HG03342 (cell line): Measurements from ENCODE around the gene TP53BP2.

Source experiments
- ATAC-seq: cut with Tn5 transposase; IDR thresholded peaks from one replicate; pipeline ENCODE4 v1.9.1; 2021; ENCODE audit warnings: mild to moderate bottlenecking, moderate library complexity; ENCODE audit not compliant: unreplicated experiment

The TP53BP2 gene

GRCh38 chr1:223802032-223802431 is 43.7 kb downstream of the TP53BP2 start:
- ATAC-seq, result no peak

GRCh38 chr1:223796210-223796609 is 49.5 kb downstream of the TP53BP2 start:
- ATAC-seq, result no peak

GRCh38 chr1:223794136-223794880 is 51.4 kb downstream of the TP53BP2 start:
- no peak for ATAC-seq

GRCh38 chr1:223793716-223794115 is 52.0 kb downstream of the TP53BP2 start:
- ATAC-seq, result no peak

- no peak for ATAC-seq
Measured at GRCh38 chr1:223792046-223792445, 53.7 kb downstream of the TP53BP2 start.

GRCh38 chr1:223788746-223789415 is 56.9 kb downstream of the TP53BP2 start:
- ATAC-seq, result no peak

- no peak for ATAC-seq
Measured at GRCh38 chr1:223785808-223786207, 59.9 kb downstream of the TP53BP2 start.

GRCh38 chr1:223784541-223784940 is 61.2 kb downstream of the TP53BP2 start:
- no peak for ATAC-seq

GRCh38 chr1:223783676-223784075 is 62.1 kb downstream of the TP53BP2 start:
- no peak for ATAC-seq

- no peak for ATAC-seq
Measured at GRCh38 chr1:223780949-223781348, 64.8 kb downstream of the TP53BP2 start.

GRCh38 chr1:223780318-223780717 is 65.4 kb downstream of the TP53BP2 start:
- no peak for ATAC-seq

- no peak for ATAC-seq
Measured at GRCh38 chr1:223776826-223777454, 68.8 kb downstream of the TP53BP2 start.

GRCh38 chr1:223776075-223776814 is 69.5 kb downstream of the TP53BP2 start:
- ATAC-seq, result no peak

GRCh38 chr1:223775711-223776074 is 70.1 kb downstream of the TP53BP2 start:
- ATAC-seq, result no peak

GRCh38 chr1:223775054-223775453 is 70.7 kb downstream of the TP53BP2 start:
- ATAC-seq, result no peak

GRCh38 chr1:223774134-223774814 is 71.5 kb downstream of the TP53BP2 start:
- no peak for ATAC-seq

GRCh38 chr1:223772771-223773160 is 73.0 kb downstream of the TP53BP2 start:
- ATAC-seq, result no peak

- no peak for ATAC-seq
Measured at GRCh38 chr1:223771814-223772770, 73.7 kb downstream of the TP53BP2 start.

- ATAC-seq, result no peak
Measured at GRCh38 chr1:223771469-223771813, 74.3 kb downstream of the TP53BP2 start.
